Activated T-cell treated with anti-CD3 and anti-CD28 coated beads, Interleukin-2, amount 50 U/mL, for 24 hours (primary cell): ENCODE results near the gene CD36.

ENCODE experiments used
- DNase-seq: peaks from one replicate; pipeline ENCODE4 v3.0.0-alpha.2; 2020
- H3K27ac Mint-ChIP-seq: 2 replicates; pipeline ENCODE4 v1.8.0; 2020; ENCODE audit warnings: mild to moderate bottlenecking, mixed read lengths
- H3K27me3 Mint-ChIP-seq: 2 replicates; pipeline ENCODE4 v1.8.0; 2020; ENCODE audit warnings: mixed read lengths
- H3K36me3 Mint-ChIP-seq: 2 replicates; pipeline ENCODE4 v1.8.0; 2020; ENCODE audit warnings: low read depth, mixed read lengths
- H3K4me1 Mint-ChIP-seq: 2 replicates; pipeline ENCODE4 v1.8.0; 2020; ENCODE audit warnings: low read depth, mixed read lengths
- H3K4me3 Mint-ChIP-seq: 2 replicates; pipeline ENCODE4 v1.8.0; 2020; ENCODE audit warnings: mild to moderate bottlenecking, moderate library complexity, mixed read lengths
- H3K9me3 Mint-ChIP-seq: 2 replicates; pipeline ENCODE4 v1.8.0; 2020; ENCODE audit warnings: mixed read lengths

Gene CD36

GRCh38 chr7:80679921-80680907, 41.8 kb downstream of the CD36 start:
- Mint-ChIP-seq H3K4me3 (no peak overlapping the region), H3K27me3 (no peaks in the 10 kb centered on the region), H3K9me3 (no peaks in the 10 kb centered on the region), H3K27ac (no peak overlapping the region), H3K4me1 (no peaks in the 10 kb centered on the region), H3K36me3 (no peaks in the 10 kb centered on the region)
- no peak for DNase-seq

- no peak overlapping the region for H3K4me3 Mint-ChIP-seq
- H3K36me3 Mint-ChIP-seq = no peaks in the 10 kb centered on the region
- H3K27ac Mint-ChIP-seq = no peak overlapping the region
- no peaks in the 10 kb centered on the region for H3K4me1 Mint-ChIP-seq
- no peaks in the 10 kb centered on the region for H3K27me3 Mint-ChIP-seq
- DNase-seq = no peak
- H3K9me3 Mint-ChIP-seq = no peaks in the 10 kb centered on the region
These were observed 42.9 kb downstream of the CD36 start for GRCh38 chr7:80681272-80681885.

GRCh38 chr7:80682744-80683143, 44.3 kb downstream of the CD36 start:
- DNase-seq = no peak
- Mint-ChIP-seq H3K36me3 (no peaks in the 10 kb centered on the region), H3K27me3 (no peaks in the 10 kb centered on the region), H3K4me1 (no peaks in the 10 kb centered on the region), H3K9me3 (no peaks in the 10 kb centered on the region), H3K4me3 (no peak overlapping the region), H3K27ac (no peak overlapping the region)

- H3K4me1 Mint-ChIP-seq = no peaks in the 10 kb centered on the region
- no peak overlapping the region for H3K27ac Mint-ChIP-seq
- H3K36me3 Mint-ChIP-seq = no peaks in the 10 kb centered on the region
- H3K27me3 Mint-ChIP-seq = peaks cover 4% of the 10 kb centered on the region
- no peaks in the 10 kb centered on the region for H3K9me3 Mint-ChIP-seq
- DNase-seq = no peak
- H3K4me3 Mint-ChIP-seq = no peak overlapping the region
These were observed 48.1 kb downstream of the CD36 start for GRCh38 chr7:80686576-80686975.

GRCh38 chr7:80699045-80699638, 60.7 kb downstream of the CD36 start:
- DNase-seq = no peak

GRCh38 chr7:80699721-80700256, 61.3 kb downstream of the CD36 start:
- no peak overlapping the region for H3K4me3 Mint-ChIP-seq
- DNase-seq = no peak
- H3K27ac Mint-ChIP-seq = no peak overlapping the region
- no peaks in the 10 kb centered on the region for H3K36me3 Mint-ChIP-seq
- H3K4me1 Mint-ChIP-seq = no peaks in the 10 kb centered on the region
- no peaks in the 10 kb centered on the region for H3K9me3 Mint-ChIP-seq
- no peaks in the 10 kb centered on the region for H3K27me3 Mint-ChIP-seq

More at GRCh38 chr7:80699045-80699638, 60.7 kb downstream of the CD36 start:
- H3K27me3 Mint-ChIP-seq = no peaks in the 10 kb centered on the region
- no peak overlapping the region for H3K4me3 Mint-ChIP-seq
- H3K4me1 Mint-ChIP-seq = no peaks in the 10 kb centered on the region
- H3K27ac Mint-ChIP-seq = no peak overlapping the region
- peaks cover 1% of the 10 kb centered on the region for H3K9me3 Mint-ChIP-seq
- no peaks in the 10 kb centered on the region for H3K36me3 Mint-ChIP-seq

- no peaks in the 10 kb centered on the region for H3K36me3 Mint-ChIP-seq
- no peak overlapping the region for H3K4me3 Mint-ChIP-seq
- no peak for DNase-seq
- no peaks in the 10 kb centered on the region for H3K4me1 Mint-ChIP-seq
- H3K27me3 Mint-ChIP-seq = no peaks in the 10 kb centered on the region
- H3K9me3 Mint-ChIP-seq = no peaks in the 10 kb centered on the region
- no peak overlapping the region for H3K27ac Mint-ChIP-seq
These were observed 64.8 kb downstream of the CD36 start for GRCh38 chr7:80703272-80703671.

GRCh38 chr7:80705130-80705781, 66.8 kb downstream of the CD36 start:
- no peaks in the 10 kb centered on the region for H3K4me1 Mint-ChIP-seq
- no peak overlapping the region for H3K27ac Mint-ChIP-seq
- no peaks in the 10 kb centered on the region for H3K27me3 Mint-ChIP-seq
- no peak overlapping the region for H3K4me3 Mint-ChIP-seq
- no peak for DNase-seq
- H3K36me3 Mint-ChIP-seq = no peaks in the 10 kb centered on the region
- no peaks in the 10 kb centered on the region for H3K9me3 Mint-ChIP-seq

- H3K27ac Mint-ChIP-seq = no peak overlapping the region
- H3K9me3 Mint-ChIP-seq = peaks cover 4% of the 10 kb centered on the region
- no peak overlapping the region for H3K4me3 Mint-ChIP-seq
- H3K36me3 Mint-ChIP-seq = no peaks in the 10 kb centered on the region
- H3K4me1 Mint-ChIP-seq = no peaks in the 10 kb centered on the region
- H3K27me3 Mint-ChIP-seq = no peaks in the 10 kb centered on the region
- no peak for DNase-seq
These were observed 68.9 kb downstream of the CD36 start for GRCh38 chr7:80707318-80707717.

GRCh38 chr7:80708123-80708522, 69.7 kb downstream of the CD36 start:
- Mint-ChIP-seq H3K9me3 (peaks cover 7% of the 10 kb centered on the region), H3K4me3 (no peak overlapping the region), H3K27ac (no peak overlapping the region), H3K4me1 (no peaks in the 10 kb centered on the region), H3K27me3 (no peaks in the 10 kb centered on the region), H3K36me3 (no peaks in the 10 kb centered on the region)
- no peak for DNase-seq

GRCh38 chr7:80711531-80711930, 73.1 kb downstream of the CD36 start:
- no peak overlapping the region for H3K27ac Mint-ChIP-seq
- H3K27me3 Mint-ChIP-seq = no peaks in the 10 kb centered on the region
- peaks cover 7% of the 10 kb centered on the region for H3K9me3 Mint-ChIP-seq
- H3K4me3 Mint-ChIP-seq = no peak overlapping the region
- no peaks in the 10 kb centered on the region for H3K4me1 Mint-ChIP-seq
- DNase-seq = no peak
- H3K36me3 Mint-ChIP-seq = no peaks in the 10 kb centered on the region

GRCh38 chr7:80719261-80719660, 80.8 kb downstream of the CD36 start:
- Mint-ChIP-seq H3K4me1 (no peaks in the 10 kb centered on the region), H3K4me3 (no peak overlapping the region), H3K36me3 (no peaks in the 10 kb centered on the region), H3K27ac (no peak overlapping the region), H3K27me3 (no peaks in the 10 kb centered on the region), H3K9me3 (no peaks in the 10 kb centered on the region)
- no peak for DNase-seq

GRCh38 chr7:80720146-80720545, 81.7 kb downstream of the CD36 start:
- no peaks in the 10 kb centered on the region for H3K27me3 Mint-ChIP-seq

GRCh38 chr7:80721883-80722615, 83.6 kb downstream of the CD36 start:
- no peak for DNase-seq
- H3K4me1 Mint-ChIP-seq = no peaks in the 10 kb centered on the region
- H3K36me3 Mint-ChIP-seq = no peaks in the 10 kb centered on the region
- H3K4me3 Mint-ChIP-seq = no peak overlapping the region
- H3K9me3 Mint-ChIP-seq = peaks cover 3% of the 10 kb centered on the region
- H3K27me3 Mint-ChIP-seq = no peaks in the 10 kb centered on the region
- H3K27ac Mint-ChIP-seq = no peak overlapping the region

More at GRCh38 chr7:80720146-80720545, 81.7 kb downstream of the CD36 start:
- DNase-seq = no peak
- Mint-ChIP-seq H3K4me3 (no peak overlapping the region), H3K9me3 (peaks cover 3% of the 10 kb centered on the region), H3K4me1 (no peaks in the 10 kb centered on the region), H3K27ac (no peak overlapping the region), H3K36me3 (no peaks in the 10 kb centered on the region)
